Stimulated activated CD4-positive, alpha-beta T cell treated with anti-CD3 and anti-CD28 coated beads, Interleukin-4, amount 100 ng/mL, for 1 hour (primary cell): ENCODE data around the gene UGT1A4.

Experiments
- DNase-seq: peaks from one replicate; pipeline ENCODE4 v3.0.0-alpha.2; 2020

The UGT1A4 gene

GRCh38 chr2:233718552-233718951 lies at the start of gene UGT1A4:
Gene UGT1A4 (plus strand): TSS chr2:233718736. CDS start chr2:233718821, 85 bp downstream.
- DNase-seq: no peak

- no peak for DNase-seq
Measured at GRCh38 chr2:233671290-233672161, 47.0 kb upstream of the UGT1A4 start, which contains the start of gene UGT1A9. Gene UGT1A9 (plus strand): TSS chr2:233671898. CDS start chr2:233671935, 37 bp downstream.

GRCh38 chr2:233672886-233673285 lies 45.6 kb upstream of the UGT1A4 start:
- DNase-seq: no peak

GRCh38 chr2:233673896-233674295 lies 44.6 kb upstream of the UGT1A4 start:
- DNase-seq: no peak

- no peak for DNase-seq
Measured at GRCh38 chr2:233674314-233674713, 44.2 kb upstream of the UGT1A4 start.

- no peak for DNase-seq
Measured at GRCh38 chr2:233674995-233675394, 43.5 kb upstream of the UGT1A4 start.

GRCh38 chr2:233676046-233676445 lies 42.5 kb upstream of the UGT1A4 start:
- DNase-seq: no peak

GRCh38 chr2:233679196-233679595 lies 39.3 kb upstream of the UGT1A4 start:
- no peak for DNase-seq

- no peak for DNase-seq
Measured at GRCh38 chr2:233680361-233681045, 38.0 kb upstream of the UGT1A4 start.

GRCh38 chr2:233681521-233682099 lies 36.9 kb upstream of the UGT1A4 start, which contains the start of gene UGT1A7:
Gene UGT1A7 (plus strand): TSS chr2:233681901. CDS start chr2:233681938, 37 bp downstream.
- DNase-seq: no peak

GRCh38 chr2:233684640-233685039 lies 33.9 kb upstream of the UGT1A4 start:
- DNase-seq: no peak

GRCh38 chr2:233686928-233687327 lies 31.6 kb upstream of the UGT1A4 start:
- DNase-seq: no peak

GRCh38 chr2:233688341-233688740 lies 30.2 kb upstream of the UGT1A4 start:
- DNase-seq: no peak

- no peak for DNase-seq
Measured at GRCh38 chr2:233689031-233689430, 29.5 kb upstream of the UGT1A4 start.

- DNase-seq: no peak
Measured at GRCh38 chr2:233689501-233689900, 29.0 kb upstream of the UGT1A4 start.

GRCh38 chr2:233690444-233690843 lies 28.1 kb upstream of the UGT1A4 start:
- DNase-seq: no peak

GRCh38 chr2:233691443-233692433 lies 26.8 kb upstream of the UGT1A4 start:
- no peak for DNase-seq

- no peak for DNase-seq
Measured at GRCh38 chr2:233692648-233693047, 25.9 kb upstream of the UGT1A4 start, which contains the start of gene UGT1A6. Gene UGT1A6 (plus strand): TSS chr2:233692890. CDS start chr2:233693005, 115 bp downstream.

GRCh38 chr2:233693963-233694362 lies 24.6 kb upstream of the UGT1A4 start:
- no peak for DNase-seq

- no peak for DNase-seq
Measured at GRCh38 chr2:233698740-233699139, 19.8 kb upstream of the UGT1A4 start.

- no peak for DNase-seq
Measured at GRCh38 chr2:233699424-233700027, 19.0 kb upstream of the UGT1A4 start.
